Kidney (tissue), 14 donors: ENCODE results near the gene SNRPB2. TPM values are rescaled to one million over a fixed set of nuclear protein-coding genes. Genes with fewer than 3 reads are reported as not detected.

ENCODE experiments used
- DNase-seq, 5 donors: peaks; one replicate each; pipeline ENCODE4 v3.0.0-alpha.2; 2013 to 2020
- FAIRE-seq: peaks from 2 replicates; lab custom pipeline; 2012; peaks lifted over from hg19 to GRCh38; lab: Jason Lieb, UNC
- H3K27ac ChIP-seq, 2 donors: one replicate each; pipeline ENCODE4 v1.7.0; 2013; ENCODE audit warnings: low read depth in 2 of 2, low read length in 2 of 2, inconsistent platforms in 1 of 2
- H3K27me3 ChIP-seq: one replicate; pipeline ENCODE4 v1.7.1; 2013; ENCODE audit warnings: low read length, inconsistent platforms; ENCODE audit not compliant: control insufficient read depth, insufficient read depth
- H3K36me3 ChIP-seq, 3 donors: one replicate each; pipeline versions ENCODE4 v1.7.0 to v1.7.1; 2013; ENCODE audit warnings: low read length in 3 of 3, control low read depth in 1 of 3, inconsistent platforms in 1 of 3; ENCODE audit not compliant: insufficient read depth in 3 of 3, control insufficient read depth in 2 of 3
- H3K4me1 ChIP-seq, 3 donors: one replicate each; pipeline versions ENCODE4 v1.7.0 to v1.7.1; 2013; ENCODE audit warnings: low read length in 3 of 3, inconsistent platforms in 1 of 3, low read depth in 1 of 3; ENCODE audit not compliant: control insufficient read depth in 2 of 3, insufficient read depth in 2 of 3
- H3K4me3 ChIP-seq, 3 donors: one replicate each; pipeline versions ENCODE4 v1.7.0 to v1.8.1; 2013; ENCODE audit warnings: low read length in 3 of 3, control low read depth in 1 of 3, inconsistent platforms in 1 of 3
- H3K9ac ChIP-seq, 3 donors: one replicate each; pipeline versions ENCODE4 v1.7.0 to v1.7.1; 2013; ENCODE audit warnings: low read length in 3 of 3, control low read depth in 1 of 3, inconsistent platforms in 1 of 3
- H3K9me3 ChIP-seq, 3 donors: one replicate each; pipeline versions ENCODE4 v1.7.0 to v1.7.1; 2013; ENCODE audit warnings: low read length in 3 of 3, control low read depth in 1 of 3, inconsistent platforms in 1 of 3; ENCODE audit not compliant: control insufficient read depth in 2 of 3, insufficient read depth in 1 of 3
- intact Hi-C: fragments of 100-400 bp; cut with DNase I; formaldehyde crosslinking; loops from one replicate; pipeline ENCODE4 v1.11.1; 2022
- polyA plus RNA-seq: library from polyadenylated mRNA; stranded (reverse); fragments of 350-450 nt; fragmentation: Illumina TruSeq; extraction: RNeasy Lipid Tissue Mini Kit (QIAGEN cat#74804); gene quantifications from one replicate; pipeline ENCODE4 v1.2.3, GENCODE V29; 2014; ENCODE audit warnings: low read depth, low replicate concordance; ENCODE audit not compliant: insufficient read depth
- total RNA-seq: library from RNA; stranded (reverse); fragmentation: NEBNext Ultra II Directional; extraction: Animal tissue kit (Norgen Biotek cat#: 25700); gene quantifications from one replicate; pipeline ENCODE4 v1.2.1, GENCODE V29; 2021
- TF ChIP-seq, protein P1 (sequence below): IDR thresholded peaks from 3 replicates; pipeline ENCODE4 v1.5.1; 2012; ENCODE audit warnings: mild to moderate bottlenecking, moderate library complexity, borderline replicate concordance; ENCODE audit not compliant: insufficient read depth; ENCODE audit errors: extremely low read depth
- donor health status: control.
- donor health status: control.
- donor health status: control.
- donor health status: control.
- donor health status: control.
- donor health status: DM: yes; HTN: yes; CAD: no.
- donor health status: Normal renal cell carcinoma (clear cell type).

SNRPB2 gene
- total and polyA plus RNA-seq, 2 donors from 2014 or later, result 43.6 to 77.8 TPM

DNA sequence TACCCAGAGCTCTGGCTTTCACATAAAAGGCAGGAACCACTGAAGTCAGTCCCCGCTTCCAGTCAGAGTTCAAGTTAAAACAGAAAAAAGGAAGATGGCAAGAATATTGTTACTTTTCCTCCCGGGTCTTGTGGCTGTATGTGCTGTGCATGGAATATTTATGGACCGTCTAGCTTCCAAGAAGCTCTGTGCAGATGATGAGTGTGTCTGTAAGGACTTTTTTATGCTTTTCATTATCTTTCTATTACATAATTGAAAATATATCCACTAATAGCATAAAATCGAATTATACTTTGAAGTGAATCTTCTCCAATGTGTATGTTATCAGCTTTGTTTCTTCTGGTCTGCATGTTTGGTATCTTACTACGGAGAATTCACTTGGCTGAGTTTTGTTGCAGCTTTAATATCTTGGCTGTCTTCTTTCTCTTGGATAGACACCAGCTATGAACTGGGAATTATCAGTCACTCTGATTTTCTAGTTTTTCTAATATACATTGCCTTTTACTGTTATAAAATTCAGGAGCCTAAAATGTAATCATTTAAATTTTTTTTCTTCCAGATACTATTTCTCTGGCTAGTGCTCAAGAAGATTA lies 18.6 kb downstream of the SNRPB2 start, which contains the start of gene OTOR:
Gene OTOR (plus strand): TSS at position 51 of the 593 bp plus-strand sequence. CDS start 44 bp downstream, at position 95.
- intact Hi-C loops, result no loop called here
- Histone ChIP-seq H3K9ac (no peak within 1 kb of the TSS), H3K27me3 (no peaks in the 10 kb centered on the region), H3K27ac (no peak within 1 kb of the TSS), H3K4me1 (no peaks in the 10 kb centered on the region), H3K9me3 (no peaks in the 10 kb centered on the region), H3K4me3 (no peak within 1 kb of the TSS), H3K36me3 (no peaks in the 10 kb centered on the region)
- FAIRE-seq (no peak), DNase-seq (no peak)
- TF ChIP-seq, protein P1, sequence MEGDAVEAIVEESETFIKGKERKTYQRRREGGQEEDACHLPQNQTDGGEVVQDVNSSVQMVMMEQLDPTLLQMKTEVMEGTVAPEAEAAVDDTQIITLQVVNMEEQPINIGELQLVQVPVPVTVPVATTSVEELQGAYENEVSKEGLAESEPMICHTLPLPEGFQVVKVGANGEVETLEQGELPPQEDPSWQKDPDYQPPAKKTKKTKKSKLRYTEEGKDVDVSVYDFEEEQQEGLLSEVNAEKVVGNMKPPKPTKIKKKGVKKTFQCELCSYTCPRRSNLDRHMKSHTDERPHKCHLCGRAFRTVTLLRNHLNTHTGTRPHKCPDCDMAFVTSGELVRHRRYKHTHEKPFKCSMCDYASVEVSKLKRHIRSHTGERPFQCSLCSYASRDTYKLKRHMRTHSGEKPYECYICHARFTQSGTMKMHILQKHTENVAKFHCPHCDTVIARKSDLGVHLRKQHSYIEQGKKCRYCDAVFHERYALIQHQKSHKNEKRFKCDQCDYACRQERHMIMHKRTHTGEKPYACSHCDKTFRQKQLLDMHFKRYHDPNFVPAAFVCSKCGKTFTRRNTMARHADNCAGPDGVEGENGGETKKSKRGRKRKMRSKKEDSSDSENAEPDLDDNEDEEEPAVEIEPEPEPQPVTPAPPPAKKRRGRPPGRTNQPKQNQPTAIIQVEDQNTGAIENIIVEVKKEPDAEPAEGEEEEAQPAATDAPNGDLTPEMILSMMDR, result no peak

DNA sequence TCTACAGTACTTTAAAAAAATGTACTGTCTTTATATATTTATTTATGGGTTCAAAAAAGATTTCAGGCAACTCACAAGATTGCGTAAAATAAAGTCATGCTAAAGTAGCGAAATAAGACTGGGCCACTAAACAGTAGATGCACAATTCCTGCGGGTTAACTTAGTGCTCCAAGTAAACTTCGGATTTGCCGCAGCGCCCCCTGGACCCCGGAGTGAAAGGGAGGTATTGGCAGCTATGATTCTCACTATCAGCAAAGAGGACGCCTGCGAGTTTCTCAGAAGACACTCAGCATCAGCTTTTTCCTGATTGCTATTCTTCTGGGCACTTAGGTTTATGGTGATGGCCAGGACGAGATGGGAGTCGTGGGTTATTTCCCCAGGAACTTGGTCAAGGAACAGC lies 19.7 kb downstream of the SNRPB2 start:
- H3K27me3 ChIP-seq, result no peaks in the 10 kb centered on the region
- no peak overlapping the region for H3K9ac ChIP-seq
- no peaks in the 10 kb centered on the region for H3K9me3 ChIP-seq
- no peak overlapping the region for H3K4me3 ChIP-seq
- no peak overlapping the region for H3K27ac ChIP-seq
- no peaks in the 10 kb centered on the region for H3K4me1 ChIP-seq
- no peak for DNase-seq
- intact Hi-C loops, result no loop called here
- TF ChIP-seq, protein P1, result no peak
- H3K36me3 ChIP-seq, result no peaks in the 10 kb centered on the region
- no peak for FAIRE-seq

DNA sequence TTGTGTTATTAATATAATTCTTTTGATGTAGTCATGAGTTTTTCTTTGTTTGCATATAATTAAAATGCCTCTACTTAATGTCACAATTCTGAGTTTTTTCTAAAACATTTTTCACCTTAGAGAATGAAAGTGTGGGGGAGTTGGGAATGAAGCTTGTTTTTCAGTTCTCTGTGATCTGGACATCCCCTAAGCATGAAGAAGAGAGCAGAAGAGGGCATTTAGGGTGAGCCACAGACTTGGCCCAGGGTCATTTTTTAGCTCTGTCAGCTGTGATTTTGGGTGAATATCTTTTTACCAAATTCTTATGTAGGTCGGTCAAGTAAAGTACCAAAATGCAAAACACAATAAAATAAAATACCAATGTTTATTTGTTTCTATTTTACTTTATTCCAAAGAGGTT lies 22.3 kb downstream of the SNRPB2 start:
- Histone ChIP-seq H3K27me3 (no peaks in the 10 kb centered on the region), H3K4me3 (no peak overlapping the region), H3K27ac (no peak overlapping the region), H3K9me3 (no peaks in the 10 kb centered on the region), H3K36me3 (no peaks in the 10 kb centered on the region), H3K9ac (no peak overlapping the region), H3K4me1 (no peaks in the 10 kb centered on the region)
- TF ChIP-seq, protein P1, result no peak
- FAIRE-seq (no peak), DNase-seq (peak in 1 of 5 donors; percentile 9)
- intact Hi-C loops, result no loop called here

DNA sequence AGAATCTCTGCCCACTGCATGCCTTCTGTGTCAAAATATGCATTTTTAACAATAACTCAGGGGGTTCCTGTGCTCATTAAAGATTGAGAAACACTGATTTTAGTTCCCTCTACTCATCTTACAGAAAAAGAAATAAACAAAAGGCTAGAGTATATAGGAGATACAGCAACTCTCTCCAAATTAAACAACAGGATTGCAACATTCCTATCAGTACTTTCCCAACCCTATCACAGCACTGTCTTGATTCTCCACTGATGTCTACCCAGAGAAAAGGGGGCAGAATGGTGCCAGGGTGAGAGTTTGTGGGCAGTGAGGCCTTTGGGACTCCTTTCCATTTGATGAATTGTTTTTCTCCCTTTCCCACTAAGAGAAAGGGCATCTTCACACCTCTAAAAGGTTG lies 23.1 kb downstream of the SNRPB2 start:
- H3K27me3 ChIP-seq, result no peaks in the 10 kb centered on the region
- no peak overlapping the region for H3K27ac ChIP-seq
- H3K4me1 ChIP-seq, result no peaks in the 10 kb centered on the region
- H3K36me3 ChIP-seq, result no peaks in the 10 kb centered on the region
- no peak overlapping the region for H3K4me3 ChIP-seq
- DNase-seq, result no peak
- TF ChIP-seq, protein P1, result no peak
- no peak overlapping the region for H3K9ac ChIP-seq
- intact Hi-C loops, result no loop called here
- no peak for FAIRE-seq
- no peaks in the 10 kb centered on the region for H3K9me3 ChIP-seq
